M059J (cell line): ENCODE data around the gene PGP. TPM values are rescaled to one million over a fixed set of nuclear protein-coding genes. Genes with fewer than 3 reads are reported as not detected.
A peak's percentile ranks its signal among the peaks of the same experiment; 100 is the strongest.
"Not testable (repeated sequence)": the region's sequence is repeated elsewhere in the genome, so short reads cannot be mapped to it uniquely, and the experiment has no call there.

Source experiments
- DNase-seq: peaks from one replicate; pipeline ENCODE4 v3.0.0-alpha.2; 2012; ENCODE audit warnings: low read depth
- total RNA-seq: library from RNA; depleted of rRNA; stranded (reverse); fragments of >200 nt; shearing (Covaris generic); gene quantifications from 2 replicates; pipeline ENCODE4 v1.2.3, GENCODE V29; 2014

PGP gene
- total RNA-seq, 1 experiment from 2014 or later: 32.7 TPM

- DNase-seq: peak; percentile 99
Measured at GRCh38 chr16:2223221-2223941, 8.7 kb upstream of the PGP start, which contains the start of gene E4F1. Gene E4F1, plus strand, starts transcription at chr16:2223591. Its CDS starts 23 bp downstream, at chr16:2223614.

GRCh38 chr16:2216330-2216729 lies 1.7 kb upstream of the PGP start:
- no peak for DNase-seq

GRCh38 chr16:2213817-2214718 lies 572 bp downstream of the PGP start:
- DNase-seq: no peak

GRCh38 chr16:2212362-2213324 lies 2.0 kb downstream of the PGP start:
- peak; percentile 43 for DNase-seq

- DNase-seq: no peak
Measured at GRCh38 chr16:2211923-2212347, 2.7 kb downstream of the PGP start.

GRCh38 chr16:2210386-2211365 lies 4.0 kb downstream of the PGP start, which contains the start of gene BRICD5:
Gene BRICD5, minus strand, starts transcription at chr16:2210863. Its CDS starts 30 bp downstream, at chr16:2210833.
- DNase-seq: peak; percentile 61

- no peak for DNase-seq
Measured at GRCh38 chr16:2210009-2210332, 4.7 kb downstream of the PGP start.

GRCh38 chr16:2209258-2210008 lies 5.2 kb downstream of the PGP start:
- DNase-seq: no peak

- DNase-seq: no peak
Measured at GRCh38 chr16:2208772-2209171, 5.9 kb downstream of the PGP start.

- no peak for DNase-seq
Measured at GRCh38 chr16:2208308-2208707, 6.3 kb downstream of the PGP start.

- no peak for DNase-seq
Measured at GRCh38 chr16:2207872-2208271, 6.8 kb downstream of the PGP start.

- no peak for DNase-seq
Measured at GRCh38 chr16:2206780-2207433, 7.7 kb downstream of the PGP start.

- DNase-seq: no peak
Measured at GRCh38 chr16:2206420-2206779, 8.2 kb downstream of the PGP start.

GRCh38 chr16:2205967-2206313 lies 8.7 kb downstream of the PGP start:
- no peak for DNase-seq

- DNase-seq: peak; percentile 70
Measured at GRCh38 chr16:2205104-2205966, 9.3 kb downstream of the PGP start, which contains the start of gene MLST8. Gene MLST8, plus strand, starts transcription at chr16:2205454. Its CDS starts 632 bp downstream, at chr16:2206086.

GRCh38 chr16:2204416-2205103 lies 10.1 kb downstream of the PGP start:
- no peak for DNase-seq

- DNase-seq: not testable (repeated sequence)
Measured at GRCh38 chr16:2203119-2203688, 11.4 kb downstream of the PGP start.
